Gastroesophageal sphincter (tissue), 3 donors: Measurements from ENCODE around the gene MDFIC2.

ENCODE experiments used
- EP300 ChIP-seq: sonication (generic); formaldehyde crosslinking; IDR thresholded peaks from one replicate; pipeline ENCODE4 v1.6.1; 2017; ENCODE audit warnings: antibody characterized with exemption, mild to moderate bottlenecking
- POLR2A ChIP-seq, 2 donors: fragments of 450-650 bp; IDR thresholded peaks; one replicate each; pipeline ENCODE4 v1.6.1; 2017; ENCODE audit warnings: antibody characterized with exemption in 2 of 2, mild to moderate bottlenecking in 2 of 2, moderate library complexity in 1 of 2
- POLR2AphosphoS5 ChIP-seq: sonication (generic); formaldehyde crosslinking; IDR thresholded peaks from one replicate; pipeline ENCODE4 v1.6.1; 2017; ENCODE audit warnings: antibody characterized with exemption
- TF ChIP-seq, protein P1 (sequence below), 4 experiments: fragments of 200-600 bp in 2 of 4; fragments of 450-650 bp in 2 of 4; sonication (generic) in 1 of 4; IDR thresholded peaks; one replicate each; pipeline ENCODE4 v1.5.1; 2017 to 2019; ENCODE audit warnings: antibody characterized with exemption in 4 of 4, mild to moderate bottlenecking in 2 of 4, moderate library complexity in 2 of 4

DNA sequence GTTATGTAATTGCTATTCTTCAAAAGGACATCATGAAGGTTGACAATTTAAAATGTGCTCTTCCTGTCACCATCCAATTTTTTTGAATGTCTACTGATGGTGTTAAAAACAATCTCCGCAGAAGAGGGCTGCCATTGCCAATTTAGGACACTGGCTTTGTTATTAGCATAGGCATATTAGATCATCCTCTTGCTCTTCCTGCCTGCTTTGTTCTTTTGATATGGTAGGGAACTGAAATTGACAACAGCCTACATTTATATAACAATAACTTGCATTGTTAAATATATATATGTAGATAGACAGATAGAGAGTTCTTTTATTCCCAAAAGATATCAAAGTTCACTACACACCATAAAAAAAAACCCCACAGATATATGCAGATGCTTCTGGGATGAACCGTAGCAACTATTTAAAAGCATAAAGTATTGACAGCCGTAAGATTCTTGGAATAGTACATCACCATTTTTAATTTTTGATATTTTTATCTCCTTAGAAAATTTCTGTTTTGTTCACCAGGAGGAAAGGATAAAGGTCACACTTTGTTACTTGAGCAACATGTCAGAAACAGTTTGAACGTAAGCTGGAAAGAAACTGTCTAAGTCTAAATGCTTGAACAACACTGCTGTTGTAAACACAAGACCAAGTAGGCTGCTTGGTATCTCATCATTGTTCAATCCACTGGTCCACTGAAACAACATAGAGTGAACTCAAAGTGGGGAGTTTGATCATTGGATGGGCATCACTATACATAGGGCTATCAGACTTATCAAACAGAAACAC lies 66.5 kb downstream of the MDFIC2 start:
- TF ChIP-seq, protein P1, sequence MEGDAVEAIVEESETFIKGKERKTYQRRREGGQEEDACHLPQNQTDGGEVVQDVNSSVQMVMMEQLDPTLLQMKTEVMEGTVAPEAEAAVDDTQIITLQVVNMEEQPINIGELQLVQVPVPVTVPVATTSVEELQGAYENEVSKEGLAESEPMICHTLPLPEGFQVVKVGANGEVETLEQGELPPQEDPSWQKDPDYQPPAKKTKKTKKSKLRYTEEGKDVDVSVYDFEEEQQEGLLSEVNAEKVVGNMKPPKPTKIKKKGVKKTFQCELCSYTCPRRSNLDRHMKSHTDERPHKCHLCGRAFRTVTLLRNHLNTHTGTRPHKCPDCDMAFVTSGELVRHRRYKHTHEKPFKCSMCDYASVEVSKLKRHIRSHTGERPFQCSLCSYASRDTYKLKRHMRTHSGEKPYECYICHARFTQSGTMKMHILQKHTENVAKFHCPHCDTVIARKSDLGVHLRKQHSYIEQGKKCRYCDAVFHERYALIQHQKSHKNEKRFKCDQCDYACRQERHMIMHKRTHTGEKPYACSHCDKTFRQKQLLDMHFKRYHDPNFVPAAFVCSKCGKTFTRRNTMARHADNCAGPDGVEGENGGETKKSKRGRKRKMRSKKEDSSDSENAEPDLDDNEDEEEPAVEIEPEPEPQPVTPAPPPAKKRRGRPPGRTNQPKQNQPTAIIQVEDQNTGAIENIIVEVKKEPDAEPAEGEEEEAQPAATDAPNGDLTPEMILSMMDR (IDR thresholded peaks at IDR 0.05) = no peak
- TF ChIP-seq POLR2A (IDR thresholded peaks at IDR 0.05) (no peak), POLR2AphosphoS5 (no peak), EP300 (no peak)
